ENCODE measurements around the gene SAE1. TPM values are rescaled to one million over a fixed set of nuclear protein-coding genes. Genes with fewer than 3 reads are reported as not detected.
A peak's percentile ranks its signal among the peaks of the same experiment; 100 is the strongest.
"Not testable (repeated sequence)": the region's sequence is repeated elsewhere in the genome, so short reads cannot be mapped to it uniquely, and the experiment has no call there.

SAE1 gene
- total and polyA plus RNA-seq, 11 donors, result 15.7 to 84.1 (median 49.7) TPM

GRCh38 chr19:47243364-47243775, 112.7 kb downstream of the SAE1 start:
- ATAC-seq (peak in 1 of 4 donors; percentile 6), DNase-seq (no peak)
- Histone ChIP-seq H3K27me3 (peaks cover 0 to 19% (median 0%) of the 10 kb centered on the region in 9 donors), H3K27ac (peak overlapping the region in 10 of 12 donors; percentile 1 to 78 (median 52)), H3K9me3 (no peaks in the 10 kb centered on the region), H3K4me1 (peaks cover 0 to 55% (median 35%) of the 10 kb centered on the region in 12 donors), H3K4me3 (peak overlapping the region in 9 of 12 donors; percentile 6 to 46 (median 42)), H3K36me3 (no peaks in the 10 kb centered on the region)
- WGBS, 4 donors, result 12 to 17% (median 16%) methylated on average over 8 to 9 of the region's 9 CpGs
- intact Hi-C loops (cut with DNase I), result loop anchor here in 1 of 10 donors (2.0 kb wide), 1 partner anchor 17 kb away; no protein-coding TSS in a partner anchor
- TF ChIP-seq CTCF (IDR thresholded peaks at IDR 0.05) (no peak), POLR2A (IDR thresholded peaks at IDR 0.05) (no peak)

GRCh38 chr19:47243776-47244547, 113.3 kb downstream of the SAE1 start:
- Histone ChIP-seq H3K27me3 (peaks cover 0 to 18% (median 0%) of the 10 kb centered on the region in 9 donors), H3K4me3 (peak overlapping the region in 9 of 12 donors; percentile 6 to 46 (median 42)), H3K36me3 (no peaks in the 10 kb centered on the region), H3K9me3 (no peaks in the 10 kb centered on the region), H3K4me1 (peaks cover 0 to 54% (median 35%) of the 10 kb centered on the region in 12 donors), H3K27ac (peak overlapping the region in 9 of 12 donors; percentile 37 to 78 (median 57))
- ATAC-seq (peak; percentile 81 to 96 (median 94)), DNase-seq (peak; percentile 93 to 96 (median 95))
- intact Hi-C loops (cut with DNase I), result loop anchor here in 9 of 10 donors (1.0 to 2.0 kb wide), 10 partner anchors 13 to 95 kb away; partner anchors contain the start of gene BBC3 (in 1 of the 9)
- 1 to 4% (median 2%) methylated on average over 25 to 46 of the region's 46 CpGs for WGBS, 4 donors
- peak in 1 of 2 donors; percentile 34 for TF ChIP-seq POLR2A (IDR thresholded peaks at IDR 0.05)
- peak; percentile 94 to 100 (median 98) for TF ChIP-seq CTCF (IDR thresholded peaks at IDR 0.05)

- TF ChIP-seq POLR2A (IDR thresholded peaks at IDR 0.05), result no peak
- peak; percentile 85 to 98 (median 92) for TF ChIP-seq CTCF (IDR thresholded peaks at IDR 0.05)
- Histone ChIP-seq H3K27me3 (no peaks in the 10 kb centered on the region), H3K36me3 (no peaks in the 10 kb centered on the region), H3K4me3 (no peak overlapping the region), H3K9me3 (no peaks in the 10 kb centered on the region), H3K27ac (no peak overlapping the region), H3K4me1 (peaks cover 0 to 29% (median 15%) of the 10 kb centered on the region in 12 donors)
- 29 to 32% (median 31%) methylated on average over 25 of the region's 25 CpGs for WGBS, 4 donors
- ATAC-seq (no peak), DNase-seq (peak; percentile 73 to 89 (median 77))
- intact Hi-C loops (cut with DNase I), result loop anchor here in 6 of 10 donors (1.0 to 5.0 kb wide), 5 partner anchors 35 to 100 kb away; no protein-coding TSS in a partner anchor
Measured at GRCh38 chr19:47247308-47247990, 116.8 kb downstream of the SAE1 start.

- whole genome bisulfite sequencing, 4 donors, result 82 to 91% (median 89%) methylated on average over 8 of the region's 8 CpGs
- intact Hi-C loops (cut with DNase I), result loop anchor here in 1 of 10 donors (10.0 kb wide), 1 partner anchor 398 kb away; the partner anchor contains the start of gene AP2S1
- not testable (repeated sequence) for DNase-seq, H3K9me3 ChIP-seq, H3K36me3 ChIP-seq, H3K4me3 ChIP-seq, H3K27ac ChIP-seq, ATAC-seq, H3K27me3 ChIP-seq
- H3K4me1 ChIP-seq, result peaks cover 0 to 14% (median 11%) of the 10 kb centered on the region in 12 donors
Measured at GRCh38 chr19:47253016-47253415, 122.4 kb downstream of the SAE1 start.

Data from heart left ventricle (tissue), 16 donors.